ENCODE data around the gene DOC2B. TPM values are rescaled to one million over a fixed set of nuclear protein-coding genes. Genes with fewer than 3 reads are reported as not detected.

The DOC2B gene
- total RNA-seq, 1 donor from 2014 or later = 0.32 TPM

- peak; percentile 87 for DNase-seq (ENCODE audit: low spot score)
- no peaks in the 10 kb centered on the region for H3K9me3 Mint-ChIP-seq (ENCODE audit: low read depth)
These were observed 33.5 kb upstream of the DOC2B start for GRCh38 chr17:214881-215331.

DNA sequence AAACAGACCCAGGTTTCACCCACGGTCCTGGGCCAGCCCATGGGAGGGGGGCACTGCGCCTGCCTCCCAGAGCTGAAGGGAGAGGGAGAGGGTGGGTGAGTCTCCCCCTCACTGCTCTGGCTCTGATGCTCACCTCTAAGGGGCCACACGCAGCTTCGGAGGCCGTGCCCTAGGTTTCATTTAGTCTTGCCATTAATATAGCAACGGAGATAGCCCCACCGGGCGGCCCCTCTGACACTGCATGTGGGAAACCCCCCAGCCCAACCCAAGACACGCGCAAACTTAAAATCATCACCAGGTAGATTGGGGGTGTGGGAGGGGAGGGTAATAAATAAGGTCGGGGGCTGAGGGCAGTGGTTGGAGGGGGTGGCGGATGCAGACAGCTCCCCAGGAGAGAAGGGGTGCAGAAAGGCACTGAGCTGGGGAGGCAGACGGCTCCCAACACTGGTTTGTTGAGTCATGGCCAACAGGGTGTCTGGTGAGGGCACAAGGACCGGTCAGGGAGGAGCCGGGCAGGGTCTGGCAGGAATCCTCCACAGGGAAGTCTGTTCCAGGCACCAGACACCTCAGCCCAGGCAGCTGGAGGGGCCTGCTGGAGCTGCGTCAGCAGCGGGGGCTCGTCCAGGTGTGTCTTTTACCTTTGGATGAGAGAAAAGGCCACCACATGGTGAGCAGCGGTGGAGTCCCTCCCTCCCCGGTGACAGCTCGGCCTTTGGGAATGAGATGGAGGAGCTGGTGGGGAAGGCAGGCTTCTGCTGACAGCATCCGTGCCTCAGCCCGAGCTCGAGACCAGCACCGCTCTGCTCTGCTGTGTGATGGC is 32.0 kb upstream of the DOC2B start:
- Mint-ChIP-seq H3K4me1 (ENCODE audit: low read depth) (no peaks in the 10 kb centered on the region), H3K36me3 (ENCODE audit: low read depth) (peaks cover 1% of the 10 kb centered on the region), H3K4me3 (ENCODE audit: unreplicated experiment) (no peak overlapping the region), H3K9me3 (ENCODE audit: low read depth) (peaks cover 4% of the 10 kb centered on the region), H3K27me3 (ENCODE audit: low read depth) (peaks cover 4% of the 10 kb centered on the region), H3K27ac (ENCODE audit: unreplicated experiment) (no peak overlapping the region)
- TF ChIP-seq, protein P1, sequence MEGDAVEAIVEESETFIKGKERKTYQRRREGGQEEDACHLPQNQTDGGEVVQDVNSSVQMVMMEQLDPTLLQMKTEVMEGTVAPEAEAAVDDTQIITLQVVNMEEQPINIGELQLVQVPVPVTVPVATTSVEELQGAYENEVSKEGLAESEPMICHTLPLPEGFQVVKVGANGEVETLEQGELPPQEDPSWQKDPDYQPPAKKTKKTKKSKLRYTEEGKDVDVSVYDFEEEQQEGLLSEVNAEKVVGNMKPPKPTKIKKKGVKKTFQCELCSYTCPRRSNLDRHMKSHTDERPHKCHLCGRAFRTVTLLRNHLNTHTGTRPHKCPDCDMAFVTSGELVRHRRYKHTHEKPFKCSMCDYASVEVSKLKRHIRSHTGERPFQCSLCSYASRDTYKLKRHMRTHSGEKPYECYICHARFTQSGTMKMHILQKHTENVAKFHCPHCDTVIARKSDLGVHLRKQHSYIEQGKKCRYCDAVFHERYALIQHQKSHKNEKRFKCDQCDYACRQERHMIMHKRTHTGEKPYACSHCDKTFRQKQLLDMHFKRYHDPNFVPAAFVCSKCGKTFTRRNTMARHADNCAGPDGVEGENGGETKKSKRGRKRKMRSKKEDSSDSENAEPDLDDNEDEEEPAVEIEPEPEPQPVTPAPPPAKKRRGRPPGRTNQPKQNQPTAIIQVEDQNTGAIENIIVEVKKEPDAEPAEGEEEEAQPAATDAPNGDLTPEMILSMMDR (IDR thresholded peaks at IDR 0.05) = no peak
- DNase-seq (ENCODE audit: low spot score) = no peak

More at GRCh38 chr17:214881-215331, 33.5 kb upstream of the DOC2B start:
- H3K27me3 Mint-ChIP-seq (ENCODE audit: low read depth) = no peaks in the 10 kb centered on the region
- TF ChIP-seq, protein P1 (IDR thresholded peaks at IDR 0.05) = no peak
- no peaks in the 10 kb centered on the region for H3K4me1 Mint-ChIP-seq (ENCODE audit: low read depth)
- H3K36me3 Mint-ChIP-seq (ENCODE audit: low read depth) = peaks cover 1% of the 10 kb centered on the region
- no peak overlapping the region for H3K27ac Mint-ChIP-seq (ENCODE audit: unreplicated experiment)
- H3K4me3 Mint-ChIP-seq (ENCODE audit: unreplicated experiment) = no peak overlapping the region

GRCh38 chr17:210402-210801 is 29.0 kb upstream of the DOC2B start:
- DNase-seq (ENCODE audit: low spot score) = no peak
- Mint-ChIP-seq H3K4me1 (ENCODE audit: low read depth) (no peaks in the 10 kb centered on the region), H3K9me3 (ENCODE audit: low read depth) (peaks cover 4% of the 10 kb centered on the region), H3K27ac (ENCODE audit: unreplicated experiment) (no peak overlapping the region), H3K36me3 (ENCODE audit: low read depth) (peaks cover 1% of the 10 kb centered on the region), H3K4me3 (ENCODE audit: unreplicated experiment) (no peak overlapping the region), H3K27me3 (ENCODE audit: low read depth) (peaks cover 9% of the 10 kb centered on the region)
- TF ChIP-seq, protein P1 (IDR thresholded peaks at IDR 0.05) = no peak

- no peak for DNase-seq (ENCODE audit: low spot score)
- H3K27ac Mint-ChIP-seq (ENCODE audit: unreplicated experiment) = no peak overlapping the region
These were observed 27.0 kb upstream of the DOC2B start for GRCh38 chr17:208429-208828.

GRCh38 chr17:207775-208174 is 26.3 kb upstream of the DOC2B start:
- Mint-ChIP-seq H3K4me1 (ENCODE audit: low read depth) (no peaks in the 10 kb centered on the region), H3K27ac (ENCODE audit: unreplicated experiment) (no peak overlapping the region), H3K36me3 (ENCODE audit: low read depth) (no peaks in the 10 kb centered on the region), H3K27me3 (ENCODE audit: low read depth) (peaks cover 15% of the 10 kb centered on the region), H3K9me3 (ENCODE audit: low read depth) (peaks cover 4% of the 10 kb centered on the region), H3K4me3 (ENCODE audit: unreplicated experiment) (no peak overlapping the region)
- TF ChIP-seq, protein P1 (IDR thresholded peaks at IDR 0.05) = no peak
- DNase-seq (ENCODE audit: low spot score) = no peak

More at GRCh38 chr17:208429-208828, 27.0 kb upstream of the DOC2B start:
- no peaks in the 10 kb centered on the region for H3K4me1 Mint-ChIP-seq (ENCODE audit: low read depth)
- H3K27me3 Mint-ChIP-seq (ENCODE audit: low read depth) = peaks cover 15% of the 10 kb centered on the region
- peaks cover 4% of the 10 kb centered on the region for H3K9me3 Mint-ChIP-seq (ENCODE audit: low read depth)
- TF ChIP-seq, protein P1 (IDR thresholded peaks at IDR 0.05) = no peak
- no peak overlapping the region for H3K4me3 Mint-ChIP-seq (ENCODE audit: unreplicated experiment)
- H3K36me3 Mint-ChIP-seq (ENCODE audit: low read depth) = no peaks in the 10 kb centered on the region
